Measurements from ENCODE around the gene METTL9.
"Not testable (repeated sequence)": the region's sequence is repeated elsewhere in the genome, so short reads cannot be mapped to it uniquely, and the experiment has no call there.

METTL9 gene

GRCh38 chr16:21639493-21639892 is 40.1 kb downstream of the METTL9 start:
- DNase-seq: no peak

- no peak for DNase-seq
Observed at GRCh38 chr16:21641916-21642315, 42.5 kb downstream of the METTL9 start.

GRCh38 chr16:21642861-21643260 is 43.5 kb downstream of the METTL9 start:
- DNase-seq: no peak

GRCh38 chr16:21643785-21644184 is 44.4 kb downstream of the METTL9 start:
- no peak for DNase-seq

GRCh38 chr16:21644674-21645073 is 45.3 kb downstream of the METTL9 start:
- no peak for DNase-seq

GRCh38 chr16:21645261-21645721 is 45.9 kb downstream of the METTL9 start:
- no peak for DNase-seq

- DNase-seq: no peak
Observed at GRCh38 chr16:21646091-21646490, 46.7 kb downstream of the METTL9 start.

- DNase-seq: no peak
Observed at GRCh38 chr16:21646721-21647561, 47.6 kb downstream of the METTL9 start.

GRCh38 chr16:21647562-21648164 is 48.3 kb downstream of the METTL9 start:
- DNase-seq: no peak

- DNase-seq: not testable (repeated sequence)
Observed at GRCh38 chr16:21649826-21650406, 50.5 kb downstream of the METTL9 start.

GRCh38 chr16:21650521-21650920 is 51.1 kb downstream of the METTL9 start:
- DNase-seq: no peak

- no peak for DNase-seq
Observed at GRCh38 chr16:21651515-21651914, 52.1 kb downstream of the METTL9 start.

GRCh38 chr16:21652453-21652852 is 53.1 kb downstream of the METTL9 start, which contains the start of gene IGSF6:
IGSF6 (minus strand) TSS chr16:21652608; CDS start chr16:21652598, 10 bp downstream.
- no peak for DNase-seq

- DNase-seq: no peak
Observed at GRCh38 chr16:21653571-21653970, 54.2 kb downstream of the METTL9 start.

GRCh38 chr16:21654466-21654865 is 55.1 kb downstream of the METTL9 start:
- DNase-seq: no peak

GRCh38 chr16:21654881-21655280 is 55.5 kb downstream of the METTL9 start:
- DNase-seq: no peak

GRCh38 chr16:21656795-21657768 is 57.7 kb downstream of the METTL9 start:
- peak; percentile 52 for DNase-seq

- DNase-seq: no peak
Observed at GRCh38 chr16:21659124-21659523, 59.7 kb downstream of the METTL9 start.

- no peak for DNase-seq
Observed at GRCh38 chr16:21663889-21664647, 64.7 kb downstream of the METTL9 start, which contains the start of gene OTOA. OTOA (plus strand) TSS chr16:21663968; CDS start chr16:21678515, 14,547 bp downstream.

GRCh38 chr16:21664801-21665492 is 65.6 kb downstream of the METTL9 start:
- no peak for DNase-seq

GRCh38 chr16:21666772-21667171 is 67.4 kb downstream of the METTL9 start:
- DNase-seq: no peak

Measured in HCEC 1CT (cell line).